ENCODE results near the gene SLC12A7.
"Not testable (repeated sequence)": the region's sequence is repeated elsewhere in the genome, so short reads cannot be mapped to it uniquely, and the experiment has no call there.

Gene SLC12A7

GRCh38 chr5:1076406-1076805 lies 35.5 kb downstream of the SLC12A7 start:
- no peak for DNase-seq

GRCh38 chr5:1075931-1076330 lies 35.9 kb downstream of the SLC12A7 start:
- no peak for DNase-seq

- DNase-seq, result no peak
These were observed 36.3 kb downstream of the SLC12A7 start for GRCh38 chr5:1075555-1075881.

GRCh38 chr5:1074816-1075554 lies 36.9 kb downstream of the SLC12A7 start:
- DNase-seq, result no peak

- DNase-seq, result no peak
These were observed 37.6 kb downstream of the SLC12A7 start for GRCh38 chr5:1074226-1074625.

GRCh38 chr5:1073239-1074102 lies 38.4 kb downstream of the SLC12A7 start:
- DNase-seq, result no peak

GRCh38 chr5:1069720-1070088 lies 42.2 kb downstream of the SLC12A7 start:
- DNase-seq, result no peak

GRCh38 chr5:1068895-1069719 lies 42.8 kb downstream of the SLC12A7 start:
- DNase-seq, result no peak

- DNase-seq, result no peak
These were observed 43.5 kb downstream of the SLC12A7 start for GRCh38 chr5:1068204-1068894.

GRCh38 chr5:1067141-1068121 lies 44.4 kb downstream of the SLC12A7 start:
- DNase-seq, result no peak

GRCh38 chr5:1066676-1067075 lies 45.2 kb downstream of the SLC12A7 start:
- DNase-seq, result no peak

GRCh38 chr5:1065891-1066650 lies 45.8 kb downstream of the SLC12A7 start:
- DNase-seq, result no peak

- DNase-seq, result no peak
These were observed 46.6 kb downstream of the SLC12A7 start for GRCh38 chr5:1065143-1065750.

GRCh38 chr5:1064383-1065142 lies 47.3 kb downstream of the SLC12A7 start:
- no peak for DNase-seq

GRCh38 chr5:1063661-1064382 lies 48.0 kb downstream of the SLC12A7 start:
- no peak for DNase-seq

- DNase-seq, result no peak
These were observed 48.9 kb downstream of the SLC12A7 start for GRCh38 chr5:1062761-1063568.

- DNase-seq, result no peak
These were observed 49.9 kb downstream of the SLC12A7 start for GRCh38 chr5:1061916-1062315.

- DNase-seq, result not testable (repeated sequence)
These were observed 50.6 kb downstream of the SLC12A7 start for GRCh38 chr5:1061292-1061691.
